Activated CD4-positive, alpha-beta memory T cell treated with anti-CD3 and anti-CD28 coated beads for 36 hours (primary cell): ENCODE measurements around the gene SH3PXD2A. TPM values are rescaled to one million over a fixed set of nuclear protein-coding genes. Genes with fewer than 3 reads are reported as not detected.

ENCODE experiments used
- CTCF ChIA-PET: fragments of 350-600 bp; sonication (Branson Sonifier 250); formaldehyde crosslinking; loops from one replicate; lab custom pipeline; 2021; ENCODE audit warnings: antibody characterized with exemption, inconsistent platforms; lab: Charles Lee
- POLR2A ChIA-PET: fragments of 350-600 bp; sonication (Branson Sonifier 250); formaldehyde crosslinking; loops from one replicate; lab custom pipeline; 2021; ENCODE audit warnings: antibody characterized with exemption; lab: Charles Lee
- DNase-seq: peaks from one replicate; pipeline ENCODE4 v3.0.0-alpha.2; 2020
- H3K27ac Mint-ChIP-seq: one replicate; pipeline ENCODE4 v1.8.0; 2021; ENCODE audit warnings: mixed read lengths
- H3K27me3 Mint-ChIP-seq: one replicate; pipeline ENCODE4 v1.8.0; 2021; ENCODE audit warnings: mixed read lengths
- H3K36me3 Mint-ChIP-seq: one replicate; pipeline ENCODE4 v1.8.0; 2021; ENCODE audit warnings: mixed read lengths
- H3K4me1 Mint-ChIP-seq: one replicate; pipeline ENCODE4 v1.8.0; 2021; ENCODE audit warnings: low read depth, mixed read lengths
- H3K4me3 Mint-ChIP-seq: one replicate; pipeline ENCODE4 v1.8.0; 2021; ENCODE audit warnings: mild to moderate bottlenecking, mixed read lengths
- H3K9me3 Mint-ChIP-seq: one replicate; pipeline ENCODE4 v1.8.0; 2021; ENCODE audit warnings: mixed read lengths
- intact Hi-C: fragments of 100-400 bp; cut with micrococcal nuclease; formaldehyde crosslinking; loops from one replicate; pipeline ENCODE4 v1.15.1; 2023
- total RNA-seq, 2 experiments: library from RNA; stranded (reverse); gene quantifications; one replicate each; pipeline ENCODE4 v1.2.3, GENCODE V29; 2021

Gene SH3PXD2A
- total RNA-seq, 2 experiments from 2014 or later, result 10.0 to 10.3 TPM

DNA sequence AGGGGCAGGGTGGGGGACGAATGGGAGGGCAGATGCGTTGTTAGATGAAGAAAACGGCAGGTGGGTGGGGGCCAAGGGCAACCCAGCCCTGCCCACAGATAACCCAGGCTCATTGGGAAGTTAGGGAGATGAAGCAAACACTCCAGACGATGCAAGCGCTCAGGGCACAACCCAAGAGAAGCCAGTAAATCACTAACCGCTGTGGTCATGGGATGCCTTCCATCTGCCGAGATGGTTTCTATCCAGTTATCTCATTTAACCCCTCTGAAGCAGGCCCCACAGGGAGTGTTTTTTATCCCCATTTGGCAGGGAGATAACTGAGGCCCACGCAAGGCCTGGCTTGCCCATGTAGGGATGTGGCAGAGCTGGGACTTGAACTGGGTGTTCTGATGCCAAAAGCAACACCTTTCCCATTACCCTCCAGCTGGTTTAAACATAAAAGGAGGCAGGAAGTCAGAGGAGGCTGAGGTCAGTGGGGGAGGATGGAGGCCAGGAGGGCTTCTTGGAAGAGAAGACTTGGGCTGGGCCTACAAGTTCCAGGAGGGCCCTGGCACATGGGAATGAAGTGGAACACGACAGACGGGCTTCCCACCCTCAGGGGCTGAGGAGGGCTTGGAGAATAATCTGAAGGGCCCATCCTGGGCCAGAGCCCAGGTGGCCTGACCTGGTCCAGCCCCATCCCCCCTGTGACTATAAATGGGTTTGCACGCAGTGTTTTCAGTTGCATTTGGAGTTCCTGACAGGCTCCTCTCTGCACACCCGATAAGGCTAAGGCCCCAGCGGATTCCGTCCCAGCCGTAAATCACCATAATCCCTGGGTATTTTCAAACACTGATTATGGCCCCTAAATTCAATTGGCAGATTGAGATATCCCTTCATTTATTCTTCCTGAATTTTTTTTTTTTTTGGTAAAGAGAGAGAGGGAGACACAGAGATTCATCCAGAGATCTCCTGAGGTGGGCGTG lies 281.0 kb downstream of the SH3PXD2A start:
- Mint-ChIP-seq H3K9me3 (no peaks in the 10 kb centered on the region), H3K27me3 (peaks cover 5% of the 10 kb centered on the region), H3K36me3 (no peaks in the 10 kb centered on the region), H3K4me3 (no peak overlapping the region), H3K27ac (no peak overlapping the region), H3K4me1 (no peaks in the 10 kb centered on the region)
- no peak for DNase-seq
- intact Hi-C loops, result no loop called here
- CTCF ChIA-PET, result interaction anchor here (1.0 kb wide), 1 partner anchor 10 kb away, joined by 3 read pairs; no protein-coding TSS in a partner anchor
- POLR2A ChIA-PET, result no interaction called here

GRCh38 chr10:103573205-103573487 lies 282.2 kb downstream of the SH3PXD2A start:
- intact Hi-C loops, result no loop called here
- peaks cover 5% of the 10 kb centered on the region for H3K27me3 Mint-ChIP-seq
- H3K4me3 Mint-ChIP-seq, result no peak overlapping the region
- H3K27ac Mint-ChIP-seq, result no peak overlapping the region
- POLR2A ChIA-PET, result no interaction called here
- no peak for DNase-seq
- H3K9me3 Mint-ChIP-seq, result no peaks in the 10 kb centered on the region
- no peaks in the 10 kb centered on the region for H3K4me1 Mint-ChIP-seq
- CTCF ChIA-PET, result no interaction called here
- H3K36me3 Mint-ChIP-seq, result no peaks in the 10 kb centered on the region

GRCh38 chr10:103572347-103573204 lies 282.8 kb downstream of the SH3PXD2A start:
- ChIA-PET POLR2A (no interaction called here), CTCF (interaction anchor here (1.1 kb wide), 1 partner anchor 113 kb away, joined by 6 read pairs; no protein-coding TSS in a partner anchor)
- Mint-ChIP-seq H3K27me3 (peaks cover 5% of the 10 kb centered on the region), H3K27ac (no peak overlapping the region), H3K4me3 (no peak overlapping the region), H3K36me3 (no peaks in the 10 kb centered on the region), H3K4me1 (no peaks in the 10 kb centered on the region), H3K9me3 (no peaks in the 10 kb centered on the region)
- intact Hi-C loops, result no loop called here
- DNase-seq, result no peak

DNA sequence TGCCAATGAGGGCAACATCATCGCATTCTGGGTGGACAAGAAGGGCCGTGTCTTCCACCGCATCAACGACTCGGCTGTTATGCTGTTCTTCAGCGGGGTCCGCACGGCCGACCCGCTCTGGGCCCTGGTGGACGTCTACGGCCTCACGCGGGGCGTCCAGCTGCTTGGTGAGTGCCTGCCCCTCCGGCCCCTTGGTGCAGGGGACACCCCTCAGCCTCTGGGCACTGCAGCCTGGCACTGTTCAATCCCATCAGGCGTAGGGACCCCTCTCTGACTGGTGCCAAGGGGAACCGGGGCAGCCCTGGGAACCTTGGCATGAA lies 283.8 kb downstream of the SH3PXD2A start:
- CTCF ChIA-PET, result interaction anchor here (1.1 kb wide), 1 partner anchor 114 kb away, joined by 6 read pairs; no protein-coding TSS in a partner anchor
- intact Hi-C loops, result no loop called here
- Mint-ChIP-seq H3K9me3 (no peaks in the 10 kb centered on the region), H3K27me3 (peaks cover 5% of the 10 kb centered on the region), H3K4me3 (no peak overlapping the region), H3K36me3 (no peaks in the 10 kb centered on the region), H3K27ac (no peak overlapping the region), H3K4me1 (no peaks in the 10 kb centered on the region)
- POLR2A ChIA-PET, result no interaction called here
- DNase-seq, result no peak

DNA sequence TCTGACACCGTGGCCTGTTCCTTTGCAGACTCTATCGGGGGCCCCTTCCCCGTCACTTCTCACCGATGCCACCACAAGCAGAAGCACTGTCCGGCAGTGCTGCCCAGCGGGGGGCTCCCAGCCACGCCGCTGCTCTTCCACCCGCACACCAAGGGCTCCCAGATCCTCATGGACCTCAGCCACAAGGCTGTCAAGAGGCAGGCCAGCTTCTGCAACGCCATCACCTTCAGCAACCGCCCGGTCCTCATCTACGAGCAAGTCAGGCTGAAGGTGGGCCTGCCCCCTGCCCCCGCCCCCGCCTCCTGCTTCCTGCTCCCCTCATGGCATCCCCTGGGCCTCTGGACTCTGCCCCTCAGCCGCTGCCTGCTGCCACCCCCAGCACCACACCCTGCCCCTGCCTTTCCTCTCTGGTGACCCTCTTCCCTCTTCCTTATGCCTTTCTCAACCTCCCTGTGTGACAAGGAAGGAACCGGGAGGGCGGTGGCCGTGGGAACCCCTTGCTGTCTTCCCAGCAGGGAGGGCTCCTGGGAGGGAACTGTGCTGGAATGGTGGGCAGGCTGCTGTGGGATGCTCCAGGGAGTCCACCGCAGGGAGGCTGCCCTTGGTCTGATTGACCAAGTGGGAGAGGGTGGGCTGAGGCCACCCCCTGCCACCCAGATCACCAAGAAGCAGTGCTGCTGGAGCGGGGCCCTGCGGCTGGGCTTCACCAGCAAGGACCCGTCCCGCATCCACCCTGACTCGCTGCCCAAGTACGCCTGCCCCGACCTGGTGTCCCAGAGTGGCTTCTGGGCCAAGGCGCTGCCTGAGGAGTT lies 284.3 kb downstream of the SH3PXD2A start:
- H3K4me1 Mint-ChIP-seq, result no peaks in the 10 kb centered on the region
- intact Hi-C loops, result no loop called here
- CTCF ChIA-PET, result no interaction called here
- H3K4me3 Mint-ChIP-seq, result no peak overlapping the region
- no peaks in the 10 kb centered on the region for H3K36me3 Mint-ChIP-seq
- POLR2A ChIA-PET, result no interaction called here
- H3K9me3 Mint-ChIP-seq, result no peaks in the 10 kb centered on the region
- peaks cover 5% of the 10 kb centered on the region for H3K27me3 Mint-ChIP-seq
- no peak overlapping the region for H3K27ac Mint-ChIP-seq
- no peak for DNase-seq

GRCh38 chr10:103569896-103570295 lies 285.5 kb downstream of the SH3PXD2A start:
- no peak overlapping the region for H3K4me3 Mint-ChIP-seq
- peaks cover 3% of the 10 kb centered on the region for H3K27me3 Mint-ChIP-seq
- intact Hi-C loops, result no loop called here
- DNase-seq, result no peak
- H3K4me1 Mint-ChIP-seq, result no peaks in the 10 kb centered on the region
- no peak overlapping the region for H3K27ac Mint-ChIP-seq
- ChIA-PET POLR2A (no interaction called here), CTCF (no interaction called here)
- H3K36me3 Mint-ChIP-seq, result no peaks in the 10 kb centered on the region
- no peaks in the 10 kb centered on the region for H3K9me3 Mint-ChIP-seq

DNA sequence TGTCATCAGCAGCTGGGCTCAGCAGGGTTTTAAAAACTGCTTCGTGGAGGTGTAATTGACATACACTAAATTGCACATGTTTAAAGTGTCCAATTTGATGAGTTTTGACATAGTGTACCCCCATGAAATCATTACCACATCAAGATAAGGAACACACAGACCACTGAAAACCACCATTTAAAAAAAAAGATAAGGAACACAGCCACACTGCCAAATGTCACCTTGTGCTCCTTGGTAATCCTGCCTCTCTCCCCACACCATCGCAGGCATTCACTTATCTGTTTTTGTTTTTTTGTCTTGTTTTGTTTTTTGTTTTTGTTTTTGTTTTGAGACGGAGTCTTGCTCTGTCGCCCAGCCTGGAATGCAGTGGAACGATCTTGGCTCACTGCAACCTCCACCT lies 286.9 kb downstream of the SH3PXD2A start:
- DNase-seq, result no peak
- intact Hi-C loops, result no loop called here
- Mint-ChIP-seq H3K4me3 (no peak overlapping the region), H3K27ac (no peak overlapping the region), H3K27me3 (peaks cover 2% of the 10 kb centered on the region), H3K4me1 (no peaks in the 10 kb centered on the region), H3K9me3 (no peaks in the 10 kb centered on the region), H3K36me3 (no peaks in the 10 kb centered on the region)
- CTCF ChIA-PET, result no interaction called here
- POLR2A ChIA-PET, result no interaction called here

DNA sequence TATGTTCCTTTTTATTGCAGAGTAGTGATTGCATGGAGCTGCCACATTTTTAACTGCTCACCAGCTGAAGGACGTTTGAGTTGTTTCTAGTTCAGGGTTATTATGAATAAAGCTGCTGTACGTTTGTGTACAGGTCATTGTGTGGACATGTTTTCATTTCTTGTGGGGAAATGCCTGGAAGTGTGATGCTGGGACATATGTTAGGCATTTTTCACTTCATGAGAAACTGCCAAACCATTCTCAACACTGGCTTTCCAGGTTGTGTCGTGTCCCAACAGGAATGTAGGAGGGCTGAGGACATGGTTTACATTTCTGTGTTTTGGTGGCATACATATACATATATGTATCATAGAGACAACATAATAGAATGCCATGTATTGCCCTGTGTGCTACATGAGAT lies 288.8 kb downstream of the SH3PXD2A start:
- no peak for DNase-seq
- ChIA-PET POLR2A (no interaction called here), CTCF (interaction anchor here (1.0 to 3.1 kb wide), 3 partner anchors 9 to 27 kb away, joined by 3 to 24 read pairs (median 6); no protein-coding TSS in a partner anchor)
- Mint-ChIP-seq H3K9me3 (no peaks in the 10 kb centered on the region), H3K27ac (no peak overlapping the region), H3K4me1 (no peaks in the 10 kb centered on the region), H3K4me3 (no peak overlapping the region), H3K27me3 (peaks cover 2% of the 10 kb centered on the region), H3K36me3 (no peaks in the 10 kb centered on the region)
- intact Hi-C loops, result no loop called here

- Mint-ChIP-seq H3K36me3 (no peaks in the 10 kb centered on the region), H3K27ac (no peak overlapping the region), H3K27me3 (peaks cover 4% of the 10 kb centered on the region), H3K4me1 (no peaks in the 10 kb centered on the region), H3K9me3 (no peaks in the 10 kb centered on the region), H3K4me3 (no peak overlapping the region)
- intact Hi-C loops, result loop anchor here (2.0 kb wide), 1 partner anchor 148 kb away; no protein-coding TSS in a partner anchor
- DNase-seq, result peak; percentile 74
- CTCF ChIA-PET, result interaction anchor here (0.6 to 3.1 kb wide), 32 partner anchors 9 to 231 kb away, joined by 3 to 24 read pairs (median 3); partner anchors contain the start of gene NEURL1
- POLR2A ChIA-PET, result no interaction called here
Measured at GRCh38 chr10:103564776-103565520, 290.4 kb downstream of the SH3PXD2A start.

DNA sequence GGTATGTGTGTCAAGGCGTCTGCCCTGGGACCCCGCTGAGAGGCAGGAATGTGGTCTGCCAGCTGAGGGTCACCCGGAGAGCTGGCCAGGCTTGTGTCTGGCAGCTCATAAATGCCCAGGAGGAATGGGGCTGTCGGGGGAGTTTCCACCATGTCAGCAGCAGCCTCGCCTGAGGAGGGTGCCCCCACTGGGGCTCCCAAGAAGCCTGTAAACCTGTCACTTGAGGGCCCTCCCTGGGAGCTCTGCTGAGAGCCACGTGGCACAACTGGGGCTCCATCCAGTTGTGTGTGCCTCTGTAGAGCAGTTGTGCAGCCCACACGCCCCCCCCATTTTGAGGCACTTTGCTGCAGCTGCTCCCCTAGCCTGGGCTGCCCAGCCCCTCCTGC lies 291.3 kb downstream of the SH3PXD2A start:
- CTCF ChIA-PET, result interaction anchor here (0.6 to 3.1 kb wide), 29 partner anchors 8 to 230 kb away, joined by 3 to 24 read pairs (median 3); partner anchors contain the start of gene NEURL1
- H3K4me1 Mint-ChIP-seq, result no peaks in the 10 kb centered on the region
- H3K36me3 Mint-ChIP-seq, result no peaks in the 10 kb centered on the region
- no peak overlapping the region for H3K4me3 Mint-ChIP-seq
- H3K9me3 Mint-ChIP-seq, result no peaks in the 10 kb centered on the region
- H3K27ac Mint-ChIP-seq, result no peak overlapping the region
- DNase-seq, result no peak
- intact Hi-C loops, result loop anchor here (2.0 kb wide), 1 partner anchor 147 kb away; no protein-coding TSS in a partner anchor
- POLR2A ChIA-PET, result no interaction called here
- H3K27me3 Mint-ChIP-seq, result peaks cover 8% of the 10 kb centered on the region
